Measurements from ENCODE around the gene PRR12. TPM values are rescaled to one million over a fixed set of nuclear protein-coding genes. Genes with fewer than 3 reads are reported as not detected.

The PRR12 gene
- total RNA-seq, 1 donor from 2014 or later, result 64.5 TPM

DNA sequence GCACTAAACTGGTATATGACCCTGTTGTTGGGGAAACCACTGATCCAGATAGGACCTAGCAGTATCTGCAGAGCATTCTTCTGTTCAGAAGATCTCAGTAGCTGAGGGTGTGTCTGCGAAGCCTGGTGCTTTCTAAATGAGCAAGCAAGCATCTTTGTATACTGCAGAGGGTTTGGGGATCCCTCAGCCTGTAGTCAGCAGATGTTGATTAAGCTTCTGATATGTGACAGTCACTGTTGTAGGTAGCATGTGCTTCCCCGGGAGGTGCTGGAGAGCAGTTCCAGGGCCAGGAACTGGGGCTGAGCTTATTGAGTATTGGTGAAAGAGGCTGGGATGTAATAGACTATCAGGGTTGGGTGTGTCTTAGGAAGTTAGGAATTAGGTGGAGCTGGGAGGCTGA, 52.5 kb downstream of the PRR12 start:
- Mint-ChIP-seq H3K4me3 (ENCODE audit: low read depth) (peak overlapping the region; percentile 98), H3K27me3 (peaks cover 12% of the 10 kb centered on the region), H3K36me3 (ENCODE audit: insufficient read depth) (peaks cover 5% of the 10 kb centered on the region), H3K27ac (peak overlapping the region; percentile 40), H3K9me3 (ENCODE audit: low read depth) (no peaks in the 10 kb centered on the region), H3K4me1 (ENCODE audit: low read depth) (peaks cover 34% of the 10 kb centered on the region)
- TF ChIP-seq, protein P1, sequence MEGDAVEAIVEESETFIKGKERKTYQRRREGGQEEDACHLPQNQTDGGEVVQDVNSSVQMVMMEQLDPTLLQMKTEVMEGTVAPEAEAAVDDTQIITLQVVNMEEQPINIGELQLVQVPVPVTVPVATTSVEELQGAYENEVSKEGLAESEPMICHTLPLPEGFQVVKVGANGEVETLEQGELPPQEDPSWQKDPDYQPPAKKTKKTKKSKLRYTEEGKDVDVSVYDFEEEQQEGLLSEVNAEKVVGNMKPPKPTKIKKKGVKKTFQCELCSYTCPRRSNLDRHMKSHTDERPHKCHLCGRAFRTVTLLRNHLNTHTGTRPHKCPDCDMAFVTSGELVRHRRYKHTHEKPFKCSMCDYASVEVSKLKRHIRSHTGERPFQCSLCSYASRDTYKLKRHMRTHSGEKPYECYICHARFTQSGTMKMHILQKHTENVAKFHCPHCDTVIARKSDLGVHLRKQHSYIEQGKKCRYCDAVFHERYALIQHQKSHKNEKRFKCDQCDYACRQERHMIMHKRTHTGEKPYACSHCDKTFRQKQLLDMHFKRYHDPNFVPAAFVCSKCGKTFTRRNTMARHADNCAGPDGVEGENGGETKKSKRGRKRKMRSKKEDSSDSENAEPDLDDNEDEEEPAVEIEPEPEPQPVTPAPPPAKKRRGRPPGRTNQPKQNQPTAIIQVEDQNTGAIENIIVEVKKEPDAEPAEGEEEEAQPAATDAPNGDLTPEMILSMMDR (IDR thresholded peaks at IDR 0.05; ENCODE audit: unreplicated experiment), result no peak
- no peak for DNase-seq (ENCODE audit: low spot score, unreplicated experiment)

DNA sequence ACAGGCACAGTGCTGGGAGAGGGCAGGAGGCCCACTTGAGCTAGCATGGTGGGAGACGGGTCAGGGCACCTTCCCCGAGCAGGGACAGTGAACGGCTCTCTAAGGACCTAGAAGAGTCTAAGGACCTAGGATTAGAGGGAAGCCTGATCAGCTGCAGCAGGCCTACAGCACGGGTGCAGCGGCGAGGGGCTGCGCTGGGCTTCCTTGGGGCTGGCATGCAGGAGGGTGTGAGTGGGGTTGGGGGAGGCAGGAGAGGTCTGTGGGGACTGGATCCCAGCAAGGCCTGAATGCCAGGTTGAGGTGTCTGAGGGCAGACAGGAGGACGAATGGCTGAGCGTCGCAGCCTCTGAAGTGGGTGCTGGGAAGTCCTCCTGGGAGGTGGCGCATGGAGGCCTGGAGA, 54.6 kb downstream of the PRR12 start:
- Mint-ChIP-seq H3K4me1 (ENCODE audit: low read depth) (peaks cover 24% of the 10 kb centered on the region), H3K36me3 (ENCODE audit: insufficient read depth) (peaks cover 5% of the 10 kb centered on the region), H3K4me3 (ENCODE audit: low read depth) (no peak overlapping the region), H3K27me3 (no peaks in the 10 kb centered on the region), H3K27ac (peak overlapping the region; percentile 16), H3K9me3 (ENCODE audit: low read depth) (no peaks in the 10 kb centered on the region)
- TF ChIP-seq, protein P1 (IDR thresholded peaks at IDR 0.05; ENCODE audit: unreplicated experiment), result no peak
- DNase-seq (ENCODE audit: low spot score, unreplicated experiment), result no peak

DNA sequence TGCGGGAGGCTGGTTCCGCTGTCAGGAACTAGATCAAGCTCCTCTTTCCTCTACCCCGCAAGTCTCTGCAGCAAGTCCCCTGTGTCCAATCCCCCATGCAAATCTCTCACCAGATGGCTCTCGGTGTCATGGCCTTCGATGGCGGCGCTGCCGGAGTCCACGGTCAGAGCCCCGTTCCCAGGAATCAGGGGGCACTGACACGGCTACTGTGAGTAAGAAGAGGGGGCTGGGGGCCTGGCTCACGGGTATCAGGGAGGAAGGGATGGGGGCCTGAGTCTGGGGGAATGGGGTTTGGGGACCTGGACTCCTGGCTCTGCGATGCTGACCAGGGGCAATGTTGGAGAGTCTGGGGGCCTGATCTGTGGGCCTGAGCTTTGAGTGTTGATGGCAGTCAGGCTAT, 55.0 kb downstream of the PRR12 start:
- no peak overlapping the region for H3K27ac Mint-ChIP-seq
- peaks cover 20% of the 10 kb centered on the region for H3K4me1 Mint-ChIP-seq (ENCODE audit: low read depth)
- no peaks in the 10 kb centered on the region for H3K9me3 Mint-ChIP-seq (ENCODE audit: low read depth)
- no peak overlapping the region for H3K4me3 Mint-ChIP-seq (ENCODE audit: low read depth)
- H3K27me3 Mint-ChIP-seq, result no peaks in the 10 kb centered on the region
- DNase-seq (ENCODE audit: low spot score, unreplicated experiment), result no peak
- TF ChIP-seq, protein P1 (IDR thresholded peaks at IDR 0.05; ENCODE audit: unreplicated experiment), result no peak
- peaks cover 6% of the 10 kb centered on the region for H3K36me3 Mint-ChIP-seq (ENCODE audit: insufficient read depth)

DNA sequence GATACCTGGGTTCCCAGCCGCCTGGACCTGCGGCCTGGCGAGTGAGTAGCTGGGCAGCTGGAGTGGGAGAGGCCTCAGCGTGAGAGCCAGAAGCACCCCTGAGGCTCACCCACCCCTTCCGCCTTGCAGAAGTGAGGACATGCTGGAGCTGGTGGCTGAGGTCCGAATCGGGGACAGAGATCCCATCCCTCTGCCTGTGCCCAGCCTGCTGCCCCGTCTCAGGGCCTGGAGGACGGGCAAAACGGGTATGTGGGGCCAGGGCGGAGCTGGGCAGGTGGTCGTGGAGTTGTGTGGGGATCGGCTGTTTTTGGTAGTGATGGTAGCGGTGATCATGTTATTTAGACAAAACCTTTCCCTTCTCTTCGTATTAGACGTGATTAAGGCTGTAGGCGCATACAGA, 55.6 kb downstream of the PRR12 start:
- no peaks in the 10 kb centered on the region for H3K9me3 Mint-ChIP-seq (ENCODE audit: low read depth)
- TF ChIP-seq, protein P1 (IDR thresholded peaks at IDR 0.05; ENCODE audit: unreplicated experiment), result no peak
- peak overlapping the region; percentile 74 for H3K27ac Mint-ChIP-seq
- no peak overlapping the region for H3K4me3 Mint-ChIP-seq (ENCODE audit: low read depth)
- no peak for DNase-seq (ENCODE audit: low spot score, unreplicated experiment)
- no peaks in the 10 kb centered on the region for H3K27me3 Mint-ChIP-seq
- H3K4me1 Mint-ChIP-seq (ENCODE audit: low read depth), result peaks cover 18% of the 10 kb centered on the region
- H3K36me3 Mint-ChIP-seq (ENCODE audit: insufficient read depth), result peaks cover 6% of the 10 kb centered on the region

DNA sequence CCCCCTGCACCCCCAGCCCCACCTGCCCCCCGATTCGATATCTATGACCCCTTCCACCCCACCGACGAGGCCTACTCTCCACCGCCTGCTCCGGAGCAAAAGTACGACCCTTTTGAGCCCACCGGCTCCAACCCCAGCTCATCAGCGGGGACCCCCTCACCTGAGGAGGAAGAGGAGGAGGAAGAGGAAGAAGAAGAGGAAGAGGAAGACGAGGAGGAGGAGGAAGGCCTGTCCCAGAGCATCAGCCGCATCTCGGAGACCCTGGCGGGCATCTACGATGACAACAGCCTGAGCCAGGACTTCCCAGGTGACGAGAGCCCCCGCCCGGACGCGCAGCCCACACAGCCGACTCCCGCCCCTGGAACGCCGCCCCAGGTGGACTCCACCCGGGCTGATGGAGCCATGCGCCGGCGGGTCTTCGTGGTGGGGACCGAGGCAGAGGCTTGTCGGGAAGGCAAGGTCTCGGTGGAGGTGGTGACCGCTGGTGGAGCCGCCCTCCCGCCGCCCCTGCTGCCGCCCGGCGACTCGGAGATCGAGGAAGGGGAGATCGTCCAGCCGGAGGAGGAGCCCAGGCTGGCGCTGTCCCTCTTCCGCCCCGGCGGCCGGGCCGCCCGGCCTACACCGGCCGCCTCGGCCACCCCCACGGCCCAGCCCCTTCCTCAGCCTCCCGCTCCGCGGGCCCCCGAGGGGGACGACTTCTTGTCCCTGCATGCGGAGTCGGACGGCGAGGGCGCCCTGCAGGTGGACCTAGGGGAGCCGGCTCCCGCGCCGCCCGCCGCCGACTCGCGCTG, 60.2 kb downstream of the PRR12 start:
- Mint-ChIP-seq H3K4me1 (ENCODE audit: low read depth) (no peaks in the 10 kb centered on the region), H3K27ac (no peak overlapping the region), H3K27me3 (no peaks in the 10 kb centered on the region), H3K4me3 (ENCODE audit: low read depth) (no peak overlapping the region), H3K36me3 (ENCODE audit: insufficient read depth) (peaks cover 12% of the 10 kb centered on the region), H3K9me3 (ENCODE audit: low read depth) (no peaks in the 10 kb centered on the region)
- no peak for DNase-seq (ENCODE audit: low spot score, unreplicated experiment)
- TF ChIP-seq, protein P1 (IDR thresholded peaks at IDR 0.05; ENCODE audit: unreplicated experiment), result no peak
